Panc1 (cell line): Measurements from ENCODE around the gene KIRREL3. TPM values are rescaled to one million over a fixed set of nuclear protein-coding genes. Genes with fewer than 3 reads are reported as not detected.
"Not testable (repeated sequence)": the region's sequence is repeated elsewhere in the genome, so short reads cannot be mapped to it uniquely, and the experiment has no call there.

Experiments
- ATAC-seq: fragments of 200-7000 bp; cut with Tn5 transposase; 2 replicates; pipeline ENCODE4 v1.9.1; 2020; ENCODE audit warnings: mild to moderate bottlenecking, moderate library complexity
- BruUV-seq: library from RNA; stranded (reverse); fragments of 400-500 nt; replicated peaks from 2 replicates; lab custom pipeline; 2021; lab: Mats Ljungman, UMichigan
- CTCF ChIA-PET: fragments of 300-600 bp; sonication (Branson Sonifier 250); formaldehyde crosslinking; loops from one replicate; lab custom pipeline; 2022; ENCODE audit warnings: antibody characterized with exemption; lab: Charles Lee
- POLR2A ChIA-PET: fragments of 300-600 bp; sonication (Branson Sonifier 250); formaldehyde crosslinking; loops from one replicate; lab custom pipeline; 2022; ENCODE audit warnings: antibody characterized with exemption; lab: Charles Lee
- DNase-seq: peaks from one replicate; pipeline ENCODE4 v3.0.0-alpha.2; 2010; ENCODE audit warnings: low read depth, low spot score
- H3K27ac ChIP-seq: 2 replicates; pipeline ENCODE4 v1.5.1; 2011; ENCODE audit warnings: mild to moderate bottlenecking, low read length, inconsistent platforms
- H3K27me3 ChIP-seq: fragments of 200-500 bp; sonication (Bioruptor generic); 2 replicates; pipeline ENCODE4 v1.6.0; 2014; ENCODE audit warnings: low read length, inconsistent platforms; ENCODE audit not compliant: control insufficient read depth, insufficient read depth
- H3K36me3 ChIP-seq: fragments of 200-500 bp; sonication (Bioruptor generic); 2 replicates; pipeline ENCODE4 v1.5.1; 2014; ENCODE audit warnings: inconsistent platforms, mild to moderate bottlenecking, low read length, moderate library complexity; ENCODE audit not compliant: control insufficient read depth, insufficient read depth
- H3K4me1 ChIP-seq: 2 replicates; pipeline ENCODE4 v1.5.1; 2011; ENCODE audit warnings: inconsistent platforms, mild to moderate bottlenecking, low read length, moderate library complexity; ENCODE audit not compliant: control insufficient read depth, insufficient read depth
- H3K4me3 ChIP-seq, 2 experiments: 2 replicates each; pipeline ENCODE4 v1.5.1; 2011 to 2012; ENCODE audit warnings: low read depth in 2 of 2, low read length in 2 of 2, mild to moderate bottlenecking in 2 of 2, inconsistent platforms in 1 of 2, moderate library complexity in 1 of 2
- H3K9me3 ChIP-seq: fragments of 200-500 bp; sonication (Bioruptor generic); 2 replicates; pipeline ENCODE4 v1.5.1; 2014; ENCODE audit warnings: low read depth, mild to moderate bottlenecking, inconsistent platforms, low read length, moderate library complexity; ENCODE audit not compliant: control insufficient read depth, insufficient read depth
- CTCF ChIP-seq: fragments of 450-650 bp; IDR thresholded peaks from 2 replicates; pipeline ENCODE4 v1.5.1; 2017; ENCODE audit warnings: mild to moderate bottlenecking
- POLR2AphosphoS5 ChIP-seq: IDR thresholded peaks from 2 replicates; pipeline ENCODE4 v1.6.1; 2012; ENCODE audit warnings: mild to moderate bottlenecking, low read depth, low read length, moderate library complexity
- REST ChIP-seq, 2 experiments: IDR thresholded peaks; 2 replicates each; pipeline ENCODE4 v1.6.1; 2011 to 2012; ENCODE audit warnings: low read depth in 2 of 2, control low read depth in 1 of 2, low read length in 1 of 2, mild to moderate bottlenecking in 1 of 2, moderate library complexity in 1 of 2; ENCODE audit not compliant: insufficient read depth in 1 of 2
- SIN3A ChIP-seq: IDR thresholded peaks from 2 replicates; pipeline ENCODE4 v1.6.1; 2012; ENCODE audit warnings: low read depth, mild to moderate bottlenecking, low read length, moderate library complexity, borderline replicate concordance; ENCODE audit not compliant: insufficient read depth
- TCF7L2 ChIP-seq: IDR thresholded peaks from 2 replicates; pipeline ENCODE4 v1.6.1; 2011; ENCODE audit warnings: mild to moderate bottlenecking, low read depth, low read length, inconsistent platforms
- in situ Hi-C: cut with HindIII; loops from 2 replicates; pipeline ENCODE4 v1.10.0; 2016; ENCODE audit warnings: low sequenced_read_pairs, low pct_unique_long_range_greater_than_20kb
- intact Hi-C: fragments of 100-400 bp; cut with micrococcal nuclease; formaldehyde crosslinking; loops from one replicate; pipeline ENCODE4 v1.10.0; 2022; ENCODE audit not compliant: unreplicated experiment
- total RNA-seq: library from RNA; stranded (reverse); gene quantifications from one replicate; pipeline ENCODE4 v1.2.1, GENCODE V29; 2021; ENCODE audit not compliant: unreplicated experiment

KIRREL3 gene
- total RNA-seq, 1 experiment from 2014 or later, result 0.36 TPM

DNA sequence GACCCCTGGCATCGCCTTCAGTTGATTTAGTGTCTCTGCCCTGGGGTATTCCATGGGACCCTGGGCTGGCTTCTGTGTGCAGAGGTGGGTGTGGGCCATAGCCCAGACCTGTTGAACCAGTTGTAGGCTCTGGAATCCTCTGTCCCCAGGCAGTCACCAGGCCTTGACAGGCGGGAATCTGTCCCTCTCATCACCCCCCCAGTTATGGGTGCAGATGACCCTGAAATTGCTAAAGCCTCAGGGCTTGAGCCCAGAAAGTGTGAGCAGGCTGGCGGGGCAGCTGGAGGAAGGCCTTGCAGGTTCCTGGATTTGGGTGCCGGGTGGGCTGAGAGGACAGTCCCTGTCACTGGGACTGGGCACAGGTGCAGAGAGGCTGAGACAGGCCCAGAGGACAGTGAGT lies 617.9 kb downstream of the KIRREL3 start:
- POLR2A ChIA-PET, H3K36me3 ChIP-seq, ATAC-seq, DNase-seq, intact Hi-C loops, H3K27me3 ChIP-seq, H3K27ac ChIP-seq, H3K4me3 ChIP-seq, H3K9me3 ChIP-seq, BruUV-seq, in situ Hi-C loops: not testable (repeated sequence)
- H3K4me1 ChIP-seq, result peaks cover 18% of the 10 kb centered on the region
- CTCF ChIA-PET, result interaction anchor here (0.6 kb wide), 1 partner anchor 460 kb away, joined by 10 read pairs; no protein-coding TSS in a partner anchor

DNA sequence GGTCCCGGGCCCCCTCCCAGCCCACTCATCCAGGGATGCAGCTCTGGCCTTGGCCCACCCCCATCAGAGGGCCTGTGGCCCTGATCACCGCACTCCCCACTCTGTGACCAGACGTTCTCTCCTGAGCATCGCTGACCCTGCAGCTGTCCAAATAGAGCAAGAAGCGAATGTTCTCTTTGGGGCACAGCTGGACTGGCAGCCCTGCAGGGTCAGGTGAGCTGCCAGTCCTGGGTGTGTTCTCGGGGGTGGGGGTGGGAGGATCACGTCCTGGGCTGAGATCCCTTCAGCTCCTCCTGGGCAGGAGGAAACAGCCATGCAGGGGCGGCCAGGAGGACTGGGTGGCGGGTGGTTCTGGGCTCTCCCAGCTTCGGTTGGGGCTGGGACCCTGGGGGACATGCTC lies 618.6 kb downstream of the KIRREL3 start:
- H3K27ac ChIP-seq, H3K4me3 ChIP-seq, ATAC-seq, CTCF ChIA-PET, DNase-seq, H3K36me3 ChIP-seq, in situ Hi-C loops, POLR2A ChIA-PET, BruUV-seq, H3K27me3 ChIP-seq, H3K9me3 ChIP-seq, intact Hi-C loops: not testable (repeated sequence)
- peaks cover 16% of the 10 kb centered on the region for H3K4me1 ChIP-seq

GRCh38 chr11:126380909-126381308 lies 619.7 kb downstream of the KIRREL3 start:
- TF ChIP-seq SIN3A, result no peak
- no peak for TF ChIP-seq REST (IDR thresholded peaks at IDR 0.05; ENCODE audit: insufficient read depth in 1 of 2, low read depth in 2 of 2, low read length in 1 of 2)
- no peak for TF ChIP-seq POLR2AphosphoS5
- no peak for TF ChIP-seq TCF7L2
- no peak for TF ChIP-seq CTCF

More at GRCh38 chr11:126380909-126381308, 619.7 kb downstream of the KIRREL3 start:
- no TSS peak for BruUV-seq
- Histone ChIP-seq H3K4me1 (peaks cover 5% of the 10 kb centered on the region), H3K9me3 (no peaks in the 10 kb centered on the region), H3K36me3 (no peaks in the 10 kb centered on the region), H3K27ac (no peak overlapping the region), H3K27me3 (no peaks in the 10 kb centered on the region), H3K4me3 (no peak overlapping the region)
- DNase-seq (no peak), ATAC-seq (no peak)
- ChIA-PET POLR2A (no interaction called here), CTCF (no interaction called here)
- intact Hi-C loops (no loop called here), in situ Hi-C loops (no loop called here)
